HepG2 (cell line): ENCODE measurements around the gene CCNL1. TPM values are rescaled to one million over a fixed set of nuclear protein-coding genes. Genes with fewer than 3 reads are reported as not detected.

ENCODE experiments used
- ASH2L ChIP-seq: fragments of 300-600, 200-600 bp; sonication (generic); IDR thresholded peaks from 2 replicates; pipeline ENCODE4 v1.7.0; 2017; ENCODE audit warnings: low read depth, mild to moderate bottlenecking, moderate library complexity, mixed read lengths, low read length; ENCODE audit not compliant: insufficient read length
- ATF3 ChIP-seq: sonication (generic); formaldehyde crosslinking; IDR thresholded peaks from 2 replicates; pipeline ENCODE4 v1.4.0; 2020; ENCODE audit warnings: missing genetic modification reagents
- BORCS8-MEF2B ChIP-seq: sonication (generic); formaldehyde crosslinking; IDR thresholded peaks from 2 replicates; pipeline ENCODE4 v1.8.0; 2022; ENCODE audit warnings: mild to moderate bottlenecking, missing genetic modification reagents
- CCAR2 ChIP-seq: fragments of 200-400 bp; formaldehyde crosslinking; optimal IDR thresholded peaks from 2 replicates; pipeline ENCODE3; 2018; ENCODE audit warnings: low read depth, mild to moderate bottlenecking, low read length, moderate library complexity
- CSRNP1 ChIP-seq: sonication (generic); formaldehyde crosslinking; IDR thresholded peaks from 2 replicates; pipeline ENCODE4 v1.8.1; 2023; ENCODE audit warnings: mild to moderate bottlenecking, missing genetic modification reagents
- HINFP ChIP-seq: sonication (generic); formaldehyde crosslinking; IDR thresholded peaks from 2 replicates; pipeline ENCODE4 v1.4.0; 2020; ENCODE audit warnings: low read depth, mild to moderate bottlenecking, missing genetic modification reagents
- MXD3 ChIP-seq: IDR thresholded peaks from 2 replicates; pipeline ENCODE4 v1.6.1; 2016; ENCODE audit warnings: mild to moderate bottlenecking, missing biosample characterization, missing genetic modification reagents
- PAXIP1 ChIP-seq: sonication (generic); formaldehyde crosslinking; conservative IDR thresholded peaks from 2 replicates; pipeline ENCODE4 v1.4.0; 2020; ENCODE audit warnings: mild to moderate bottlenecking, missing genetic modification reagents, moderate library complexity
- SMARCE1 ChIP-seq: fragments of 450-650 bp; IDR thresholded peaks from 2 replicates; pipeline ENCODE4 v1.6.1; 2017; ENCODE audit warnings: borderline replicate concordance
- TERF1 ChIP-seq: sonication (generic); formaldehyde crosslinking; IDR thresholded peaks from 2 replicates; pipeline ENCODE4 v1.8.0; 2022; ENCODE audit warnings: mild to moderate bottlenecking, missing genetic modification reagents, moderate library complexity
- THAP11 ChIP-seq: IDR thresholded peaks from 2 replicates; pipeline ENCODE4 v1.6.1; 2016; ENCODE audit warnings: missing biosample characterization, missing genetic modification reagents
- ZBTB44 ChIP-seq: sonication (generic); formaldehyde crosslinking; IDR thresholded peaks from 2 replicates; pipeline ENCODE4 v1.4.0; 2020; ENCODE audit warnings: missing genetic modification reagents
- ZBTB46 ChIP-seq: sonication (generic); formaldehyde crosslinking; IDR thresholded peaks from 2 replicates; pipeline ENCODE4 v1.4.0; 2020; ENCODE audit warnings: mild to moderate bottlenecking, missing genetic modification reagents, borderline replicate concordance
- ZNF256 ChIP-seq: sonication (generic); formaldehyde crosslinking; conservative IDR thresholded peaks from 2 replicates; pipeline ENCODE4 v1.4.0; 2020; ENCODE audit warnings: missing genetic modification reagents
- ZNF263 ChIP-seq: sonication (generic); formaldehyde crosslinking; IDR thresholded peaks from 2 replicates; pipeline ENCODE4 v1.4.0; 2020; ENCODE audit warnings: missing genetic modification reagents
- ZSCAN9 ChIP-seq: IDR thresholded peaks from 2 replicates; pipeline ENCODE4 v1.6.1; 2016; ENCODE audit warnings: borderline replicate concordance
- polyA plus RNA-seq, 8 experiments: library from polyadenylated mRNA; depleted of rRNA in 3 of 8; stranded (reverse) in 7 of 8; unstranded in 1 of 8; fragments of >200 nt; fragmentation: Illumina TruSeq in 4 of 8; extraction: Trizol in 4 of 8; gene quantifications; 2 replicates each; pipeline versions ENCODE4 v1.2.1 to v1.2.3, GENCODE V29; 2011 to 2016; ENCODE audit warnings: low read depth in 4 of 8, missing spikeins in 1 of 8, mixed read lengths in 1 of 8; ENCODE audit not compliant: insufficient read depth in 1 of 8
- total RNA-seq, 5 experiments: library from RNA; depleted of rRNA; stranded (reverse); fragments of >200 nt; fragmentation: Illumina TruSeq; extraction: Trizol; gene quantifications; 2 replicates each; pipeline ENCODE4 v1.2.3, GENCODE V29; 2016; ENCODE audit warnings: low read depth in 1 of 5

The CCNL1 gene
- total and polyA plus RNA-seq, 2 of the 13 experiments (the other 11 are each of a cell fraction or from before 2014, with no cell fraction given) = 151 to 303 TPM

GRCh38 chr3:157129803-157130466 is 30.0 kb downstream of the CCNL1 start (continued):
- TF ChIP-seq TERF1 (CRISPR knock-in tag) (no peak), ZNF256 (CRISPR knock-in tag) (0 out of 2 replicates have a peak, but pooled peaks have one; percentile 13), ASH2L (no peak), ZSCAN9 (CRISPR knock-in tag) (no peak), THAP11 (CRISPR knock-in tag) (no peak), PAXIP1 (CRISPR knock-in tag) (peak; percentile 30; the same call in 1 of the 2 replicates), CCAR2 (no peak), ATF3 (no peak), SMARCE1 (no peak), ZBTB44 (CRISPR knock-in tag) (no peak), ZBTB46 (CRISPR knock-in tag) (no peak), BORCS8-MEF2B (CRISPR knock-in tag) (peak; percentile 41; the same call in 1 of the 2 replicates), ZNF263 (CRISPR knock-in tag) (no peak), CSRNP1 (CRISPR knock-in tag) (0 out of 2 replicates have a peak, but pooled peaks have one; percentile 70), HINFP (CRISPR knock-in tag) (peak; percentile 16; the same call in 1 of the 2 replicates), MXD3 (CRISPR knock-in tag) (peak; percentile 19; the same call in 1 of the 2 replicates)
